ENCODE data around the gene PEAR1.
A peak's percentile ranks its signal among the peaks of the same experiment; 100 is the strongest.

Gene PEAR1, protein sequence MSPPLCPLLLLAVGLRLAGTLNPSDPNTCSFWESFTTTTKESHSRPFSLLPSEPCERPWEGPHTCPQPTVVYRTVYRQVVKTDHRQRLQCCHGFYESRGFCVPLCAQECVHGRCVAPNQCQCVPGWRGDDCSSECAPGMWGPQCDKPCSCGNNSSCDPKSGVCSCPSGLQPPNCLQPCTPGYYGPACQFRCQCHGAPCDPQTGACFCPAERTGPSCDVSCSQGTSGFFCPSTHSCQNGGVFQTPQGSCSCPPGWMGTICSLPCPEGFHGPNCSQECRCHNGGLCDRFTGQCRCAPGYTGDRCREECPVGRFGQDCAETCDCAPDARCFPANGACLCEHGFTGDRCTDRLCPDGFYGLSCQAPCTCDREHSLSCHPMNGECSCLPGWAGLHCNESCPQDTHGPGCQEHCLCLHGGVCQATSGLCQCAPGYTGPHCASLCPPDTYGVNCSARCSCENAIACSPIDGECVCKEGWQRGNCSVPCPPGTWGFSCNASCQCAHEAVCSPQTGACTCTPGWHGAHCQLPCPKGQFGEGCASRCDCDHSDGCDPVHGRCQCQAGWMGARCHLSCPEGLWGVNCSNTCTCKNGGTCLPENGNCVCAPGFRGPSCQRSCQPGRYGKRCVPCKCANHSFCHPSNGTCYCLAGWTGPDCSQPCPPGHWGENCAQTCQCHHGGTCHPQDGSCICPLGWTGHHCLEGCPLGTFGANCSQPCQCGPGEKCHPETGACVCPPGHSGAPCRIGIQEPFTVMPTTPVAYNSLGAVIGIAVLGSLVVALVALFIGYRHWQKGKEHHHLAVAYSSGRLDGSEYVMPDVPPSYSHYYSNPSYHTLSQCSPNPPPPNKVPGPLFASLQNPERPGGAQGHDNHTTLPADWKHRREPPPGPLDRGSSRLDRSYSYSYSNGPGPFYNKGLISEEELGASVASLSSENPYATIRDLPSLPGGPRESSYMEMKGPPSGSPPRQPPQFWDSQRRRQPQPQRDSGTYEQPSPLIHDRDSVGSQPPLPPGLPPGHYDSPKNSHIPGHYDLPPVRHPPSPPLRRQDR

DNA sequence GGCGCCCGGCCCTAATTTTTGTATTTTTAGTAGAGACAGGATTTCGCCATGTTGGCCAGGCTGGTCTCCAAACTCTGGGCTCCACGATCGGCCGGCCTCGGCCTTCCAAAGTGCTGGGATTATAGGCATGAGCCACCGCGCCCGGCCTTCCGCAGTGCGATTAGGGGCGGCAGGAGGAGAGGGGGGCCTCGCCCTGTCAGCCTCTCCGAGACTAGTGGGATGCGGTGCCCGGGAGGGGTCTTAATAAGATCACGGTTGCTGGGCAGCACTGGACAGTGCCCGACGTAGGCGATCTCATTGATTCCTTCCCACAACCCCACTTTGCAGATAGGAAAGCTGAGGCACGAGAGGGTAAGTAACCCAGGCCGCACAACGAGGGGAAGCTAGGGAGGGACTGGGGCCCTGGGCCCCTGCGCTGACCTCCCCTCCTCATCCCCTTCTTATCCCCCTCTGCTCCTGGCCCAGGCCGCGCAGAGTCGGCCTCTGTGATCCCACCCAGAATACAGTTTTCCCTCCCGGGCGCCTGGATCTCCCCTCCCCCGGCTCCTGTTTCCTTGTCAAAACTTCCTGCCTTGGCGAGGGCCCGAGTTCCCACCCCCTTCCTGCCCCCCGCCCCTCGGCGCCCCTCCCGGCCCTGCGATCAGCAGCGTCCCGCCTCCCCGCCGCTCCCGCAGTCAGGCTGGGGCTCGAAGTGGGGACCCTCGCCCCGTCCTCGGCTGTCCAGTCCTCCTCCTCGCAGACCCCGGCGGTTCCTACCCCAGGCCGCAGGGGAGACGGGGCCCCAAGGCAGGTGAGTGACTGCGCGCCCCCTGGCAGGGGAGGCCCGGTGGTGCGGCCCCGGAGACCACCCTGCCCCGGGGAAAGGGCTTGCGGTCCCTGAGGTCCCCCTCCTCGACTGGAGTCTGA, at the start of gene PEAR1:
Gene PEAR1 (plus strand): TSS at position 671 of the 906 bp plus-strand sequence. CDS start 10,209 bp downstream, outside the sequence.
- peak; percentile 90 for DNase-seq

DNA sequence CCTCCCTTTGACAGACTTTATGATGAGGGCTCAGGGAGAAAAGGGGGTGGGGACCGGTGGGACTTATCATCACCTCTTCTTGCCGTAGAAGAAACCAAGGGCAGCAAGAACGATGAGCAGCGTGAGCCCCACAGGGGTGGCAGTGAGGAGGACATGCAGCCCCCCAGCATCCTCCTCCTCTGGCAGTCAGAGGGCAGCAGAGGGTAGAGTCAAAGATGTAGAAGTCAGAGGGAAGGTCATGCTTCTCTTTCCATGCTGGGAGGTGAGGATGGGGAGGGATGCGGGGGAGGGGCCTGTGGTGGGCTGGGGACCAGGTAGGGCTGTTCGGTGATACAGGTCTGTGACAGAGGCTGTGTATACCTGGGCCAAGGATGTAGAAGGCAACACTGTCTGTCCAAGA, 49.4 kb upstream of the PEAR1 start:
- no peak for DNase-seq

DNA sequence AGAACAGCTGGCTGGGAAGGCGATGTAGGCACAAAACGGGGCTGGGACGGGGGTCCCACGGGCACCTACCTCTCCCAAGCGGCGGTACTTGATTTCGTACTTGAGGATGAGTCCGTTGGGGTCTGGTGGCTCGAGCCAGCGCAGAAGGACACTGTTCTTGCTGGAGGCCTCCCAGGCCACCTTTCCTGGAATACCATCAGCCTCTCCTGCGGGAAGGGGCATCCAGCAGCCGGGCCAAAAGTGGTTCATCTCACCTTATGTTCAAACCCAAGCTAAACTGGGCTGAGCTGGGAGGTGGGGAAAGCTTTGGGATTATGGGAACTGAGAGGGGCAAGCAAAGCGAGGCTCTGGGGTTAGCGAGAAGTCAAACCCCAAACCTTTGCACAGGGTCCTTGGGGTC, 48.9 kb upstream of the PEAR1 start:
- DNase-seq, result no peak

DNA sequence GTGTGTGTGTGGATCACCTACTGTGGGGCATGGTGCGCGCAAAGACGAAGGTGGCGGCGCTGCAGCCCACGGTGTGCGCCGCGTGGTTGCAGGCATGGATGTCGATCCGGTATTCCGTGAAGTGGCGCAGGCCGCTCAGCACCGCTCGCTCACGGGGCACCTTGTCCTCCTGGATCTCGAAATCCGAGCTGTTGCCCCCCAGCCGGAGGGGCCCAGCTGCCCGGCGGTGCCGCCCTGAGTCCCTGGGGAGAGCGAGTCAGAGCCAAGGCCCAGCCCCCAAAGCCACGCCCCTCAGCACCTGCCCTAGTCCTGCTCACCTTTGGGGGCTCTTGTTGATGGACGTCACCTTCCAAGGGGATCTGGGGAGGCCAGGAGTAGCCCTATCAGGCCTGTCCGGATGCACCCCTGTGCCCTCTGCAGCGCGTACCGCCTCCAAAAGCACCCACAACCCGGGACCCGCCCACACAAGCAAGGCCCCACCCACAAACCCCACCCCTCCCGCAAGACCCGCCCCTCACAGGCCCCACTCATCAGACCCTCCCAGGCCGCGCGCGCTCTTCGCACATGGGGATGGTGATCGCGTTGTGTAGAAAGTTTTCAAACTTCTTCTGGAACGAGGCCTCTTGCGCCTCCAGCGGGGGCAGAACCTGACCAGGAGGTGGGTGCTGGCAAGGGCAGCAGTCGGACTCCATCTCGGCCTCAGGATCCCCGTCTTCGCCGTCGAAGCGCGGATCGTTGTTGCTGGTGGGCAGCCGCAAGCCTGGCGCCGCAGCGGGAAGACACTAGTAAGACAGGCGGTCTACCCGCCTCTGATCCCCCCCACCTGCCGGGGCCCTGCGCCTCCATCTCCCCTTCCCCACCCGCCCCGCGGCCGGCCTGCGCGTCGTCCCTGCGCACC, 48.2 kb upstream of the PEAR1 start:
- DNase-seq, result no peak

DNA sequence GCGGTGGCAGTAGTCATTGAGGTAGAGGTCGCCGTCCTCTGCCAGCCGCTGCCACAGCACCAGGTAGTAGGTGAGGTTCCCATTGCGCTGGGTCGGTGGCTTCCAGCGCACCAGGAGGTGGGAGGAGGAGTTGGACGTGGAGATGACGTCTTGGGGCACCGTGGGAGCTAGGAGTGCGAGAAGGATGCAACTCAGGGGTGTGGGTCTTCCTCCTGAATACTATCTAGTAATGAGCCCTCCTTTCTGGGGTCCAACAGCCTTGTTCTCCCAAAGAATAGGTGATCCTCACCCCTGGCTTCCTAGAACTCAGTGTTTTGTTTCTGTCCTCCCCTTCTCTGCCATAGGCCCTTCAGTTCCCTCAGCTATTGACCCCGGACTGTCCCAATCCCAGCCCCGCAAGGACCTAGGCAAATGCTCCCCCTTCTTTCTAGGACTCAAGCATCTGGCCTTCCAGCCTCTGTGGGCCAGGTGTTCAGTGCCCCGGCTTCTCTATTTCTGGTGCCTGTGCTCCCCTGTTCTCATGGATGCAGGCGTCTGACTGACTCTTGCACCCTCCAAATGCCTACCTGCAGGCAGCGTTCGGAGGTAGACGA, 47.5 kb upstream of the PEAR1 start:
- no peak for DNase-seq

DNA sequence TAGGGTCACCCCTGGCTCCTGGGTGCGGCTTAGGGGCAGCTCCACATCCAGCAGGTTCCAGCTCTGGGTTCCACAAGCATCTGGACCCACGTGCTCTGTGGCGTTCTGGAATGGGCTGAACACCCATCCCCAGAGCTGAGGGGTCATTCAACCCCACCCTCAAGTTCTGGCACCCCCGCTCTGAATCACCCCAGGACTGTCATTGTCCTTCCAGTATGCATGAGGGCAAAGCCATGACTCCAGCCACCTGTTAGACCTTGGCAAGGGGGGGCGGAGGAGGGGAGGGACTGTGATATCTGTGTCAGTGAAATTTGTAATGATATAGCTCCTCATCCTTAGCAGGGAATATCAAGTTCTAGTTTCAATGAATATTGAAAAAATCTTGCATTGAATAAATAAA, 46.9 kb upstream of the PEAR1 start:
- DNase-seq, result no peak

DNA sequence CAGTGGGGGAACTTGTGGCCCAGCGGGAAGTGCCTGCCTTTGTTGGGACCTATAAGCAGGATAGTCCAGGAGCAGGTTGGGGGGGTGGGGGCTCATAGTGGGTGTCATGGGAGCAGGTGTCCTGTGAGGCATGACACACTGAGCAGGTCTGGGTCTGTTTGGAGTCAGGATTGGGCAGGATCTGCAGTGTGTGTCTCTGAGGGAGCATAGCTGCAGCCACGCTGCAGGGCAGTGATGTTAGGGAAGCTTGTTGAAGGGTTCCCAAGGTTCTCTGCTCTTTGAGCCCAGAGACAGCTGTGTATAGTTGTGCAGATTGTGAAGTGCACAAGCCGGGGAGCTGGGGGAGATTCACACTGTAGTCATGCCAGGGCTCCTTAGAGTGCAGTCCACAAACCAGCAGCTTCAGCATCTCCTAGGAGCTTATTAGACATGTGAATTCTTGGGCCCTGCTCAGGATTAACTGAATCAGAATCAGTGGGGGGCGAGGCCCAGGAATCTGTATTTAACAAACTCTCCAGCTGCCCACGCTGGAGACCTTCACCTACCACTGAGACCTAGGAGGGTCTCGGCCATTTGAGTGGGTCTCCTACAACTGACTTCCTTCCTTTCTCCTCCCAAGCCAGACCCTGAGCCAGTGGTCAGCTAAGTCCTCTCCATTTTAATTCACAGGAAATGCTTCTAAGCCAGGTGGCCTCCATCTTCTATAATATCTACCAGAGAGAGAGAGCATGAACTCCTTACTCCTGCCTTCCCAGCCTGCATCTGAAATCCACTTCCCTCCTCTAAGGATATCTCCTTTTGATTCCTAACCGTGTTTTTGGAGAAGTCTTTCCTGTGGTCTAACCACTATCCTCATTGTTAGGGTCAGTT, 45.7 kb upstream of the PEAR1 start:
- DNase-seq, result no peak

DNA sequence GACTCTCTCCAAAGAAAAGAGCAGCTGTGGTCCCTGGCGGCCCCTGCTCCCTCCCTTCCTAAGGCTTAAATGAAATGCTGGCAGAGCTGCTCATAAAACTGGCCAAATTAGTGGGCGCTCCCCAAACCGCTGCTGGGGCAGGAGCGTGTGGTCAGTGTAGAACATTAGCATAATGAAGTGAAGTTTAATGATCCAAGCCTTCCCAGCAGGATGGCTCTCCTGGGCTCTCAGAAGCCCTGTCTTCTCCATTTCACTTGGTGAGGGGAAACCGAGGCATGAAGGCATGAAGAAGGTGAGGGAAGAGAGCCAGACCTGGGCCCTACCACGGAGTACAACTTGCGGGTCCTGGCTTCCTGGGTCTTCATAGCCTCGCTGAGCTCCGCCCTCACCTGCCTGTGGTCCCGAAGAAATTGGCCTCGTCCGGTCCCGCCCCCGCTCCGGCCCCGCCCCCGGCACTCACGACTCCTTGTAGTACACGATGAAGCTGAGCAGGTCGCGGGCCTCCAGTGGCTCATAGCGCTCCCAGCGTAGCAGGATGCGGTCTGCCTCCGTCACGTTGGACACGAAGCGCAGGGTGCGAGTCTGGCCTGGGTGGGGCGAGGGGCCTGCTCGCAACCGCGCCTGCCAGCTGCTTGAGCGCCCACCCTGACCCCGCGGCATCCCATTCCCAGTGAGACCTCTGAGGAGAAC, 44.9 kb upstream of the PEAR1 start:
- no peak for DNase-seq

DNA sequence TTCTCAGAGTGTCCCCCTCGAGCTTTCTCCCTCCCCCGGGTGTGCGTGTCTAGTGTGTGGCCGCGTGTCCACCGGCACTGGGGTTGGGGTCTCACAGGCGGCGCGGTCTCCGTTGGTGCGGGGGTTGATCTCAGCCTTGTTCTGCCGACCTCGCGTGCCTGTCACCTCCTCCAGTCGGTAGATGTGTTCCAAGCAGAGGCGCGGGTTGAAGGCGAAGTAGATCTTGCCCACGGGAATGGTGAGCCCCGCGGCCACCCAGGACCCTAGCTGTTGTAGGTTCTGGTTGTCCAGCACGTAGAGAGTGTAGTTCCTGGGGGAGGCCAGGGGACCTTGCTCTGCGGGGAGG, 44.4 kb upstream of the PEAR1 start:
- no peak for DNase-seq

DNA sequence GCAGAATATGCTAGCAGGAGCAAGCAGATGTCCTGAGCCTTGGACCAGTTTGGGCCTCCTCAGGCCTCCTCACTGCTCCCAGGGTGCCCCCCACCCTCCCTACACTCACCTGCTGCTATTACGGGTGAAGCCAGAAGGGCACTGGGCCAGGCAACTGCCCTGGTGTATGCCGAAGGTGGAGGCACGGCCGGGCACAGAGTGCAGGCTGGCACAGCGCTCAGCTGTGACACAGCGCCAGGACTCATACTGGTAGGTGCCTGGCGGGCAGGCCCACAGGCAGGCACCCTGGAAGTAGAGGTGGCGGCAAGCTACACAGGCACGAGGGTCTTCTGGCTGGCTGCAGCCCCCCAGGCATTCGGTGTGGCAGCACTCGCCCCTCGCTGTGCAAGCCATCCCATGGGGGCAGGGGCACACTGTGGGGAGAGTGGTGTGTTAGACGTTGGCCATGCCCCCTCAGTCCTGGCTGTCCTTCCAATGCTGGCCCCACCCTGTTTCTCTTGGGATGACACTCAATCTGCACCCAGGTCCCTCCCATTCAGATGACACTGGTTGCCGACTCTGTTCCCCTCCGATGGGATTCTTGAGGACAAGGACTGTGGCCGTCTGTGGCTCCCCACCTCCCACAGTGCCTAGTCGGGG, 41.6 kb upstream of the PEAR1 start:
- DNase-seq, result no peak

DNA sequence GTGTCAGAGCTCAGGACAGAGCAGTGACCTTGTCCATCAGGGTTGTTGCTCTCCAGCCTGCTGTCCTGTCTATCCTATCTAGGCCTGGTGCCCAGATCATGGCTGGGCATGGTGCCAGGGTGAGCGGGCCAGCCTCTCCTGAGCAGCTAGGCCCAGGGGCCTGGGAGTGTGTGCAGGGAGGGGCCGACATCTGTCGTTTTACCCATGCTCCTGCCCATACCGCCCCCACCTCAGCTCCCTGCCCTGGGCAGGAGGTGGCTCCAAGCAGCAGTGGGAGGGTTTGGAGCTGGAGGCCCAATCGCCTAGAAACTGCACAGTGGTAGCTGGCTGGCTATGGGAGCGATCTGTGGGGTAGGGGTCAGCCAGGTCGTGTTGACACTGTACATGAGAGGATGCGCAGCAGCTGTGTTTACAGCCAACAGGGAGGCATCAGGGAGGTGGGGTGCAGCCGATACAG, 41.1 kb upstream of the PEAR1 start:
- peak; percentile 76 for DNase-seq

DNA sequence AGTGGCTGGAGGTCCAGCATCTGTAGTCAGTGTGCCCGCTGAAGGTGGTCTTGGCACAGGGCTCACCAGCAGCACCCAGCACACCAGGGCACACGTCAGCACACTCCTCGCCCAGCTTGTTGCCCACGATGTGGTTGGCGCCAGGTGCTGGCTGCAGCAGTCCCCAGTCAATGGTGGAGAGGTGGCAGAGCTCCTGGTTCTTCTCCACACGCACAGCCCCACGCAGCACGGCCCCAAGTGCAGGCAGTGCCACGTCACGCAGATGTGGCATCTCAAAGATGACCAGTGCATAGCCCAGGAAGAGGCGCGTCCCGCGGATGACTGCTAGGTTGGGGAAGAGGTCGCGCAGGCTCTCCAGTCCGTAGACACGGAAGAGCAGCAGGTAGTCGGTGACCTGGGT, 39.8 kb upstream of the PEAR1 start:
- DNase-seq, result no peak

DNA sequence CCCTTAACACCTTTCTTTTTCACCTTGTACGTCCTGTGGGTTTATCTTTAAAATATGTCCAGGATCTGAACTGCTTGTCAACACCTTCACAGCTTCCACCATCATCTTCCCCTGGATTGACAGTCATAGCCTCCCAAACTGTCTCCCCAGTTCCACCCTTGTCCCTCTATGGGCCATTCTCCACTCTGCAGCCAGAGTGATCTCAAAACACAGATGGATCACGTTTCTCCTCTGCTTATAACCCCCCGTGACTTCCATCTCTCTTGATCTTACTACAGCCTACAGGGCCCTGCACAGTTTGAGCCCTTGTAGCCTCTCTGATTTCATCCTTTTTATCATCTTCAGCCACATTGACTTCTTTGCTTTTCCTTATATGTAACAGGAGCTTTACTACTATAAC, 38.9 kb upstream of the PEAR1 start:
- no peak for DNase-seq

DNA sequence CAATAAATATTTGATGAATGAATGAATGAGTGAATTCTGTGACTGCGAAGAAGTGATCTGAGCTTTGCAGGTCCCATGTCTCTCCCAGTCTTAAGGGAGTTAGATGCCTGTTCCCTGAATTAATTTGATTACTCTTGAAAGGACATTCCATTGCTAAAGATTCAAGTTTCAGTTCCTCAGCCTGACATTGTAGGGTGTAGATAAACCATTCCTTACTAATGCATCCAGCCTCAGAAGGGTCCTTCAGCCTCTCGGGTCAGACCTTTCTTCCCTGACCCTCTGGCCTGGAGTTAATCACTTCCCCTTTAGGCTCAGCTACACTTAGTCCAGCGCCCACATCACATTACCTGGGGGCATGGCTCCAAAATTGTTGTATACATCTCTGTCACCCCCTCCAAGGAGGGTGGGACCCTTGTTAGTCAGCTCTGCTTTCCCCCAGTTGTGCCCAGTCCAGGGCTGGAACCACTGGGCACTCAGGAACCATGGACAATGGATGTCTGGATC, 37.2 kb upstream of the PEAR1 start:
- no peak for DNase-seq

DNA sequence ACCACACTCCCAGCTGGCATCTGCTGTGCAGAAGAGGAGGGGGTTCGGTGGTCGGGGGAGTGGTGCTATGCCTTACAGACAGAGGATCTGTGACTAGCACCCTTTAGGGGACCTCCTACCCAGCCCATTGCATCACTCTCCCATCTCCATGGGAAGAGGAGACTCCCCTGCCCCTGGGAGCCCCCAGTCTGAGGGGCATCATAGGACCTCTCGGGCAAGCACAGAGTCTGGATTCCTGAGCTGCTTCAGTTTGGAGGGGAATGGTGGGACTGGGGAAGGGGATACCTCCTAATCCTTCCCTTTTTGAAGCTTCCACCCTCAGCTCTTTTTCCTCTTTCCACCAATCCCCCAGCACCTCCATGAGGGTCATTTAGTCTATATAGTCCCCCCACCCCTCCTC, 36.0 kb upstream of the PEAR1 start:
- DNase-seq, result no peak

DNA sequence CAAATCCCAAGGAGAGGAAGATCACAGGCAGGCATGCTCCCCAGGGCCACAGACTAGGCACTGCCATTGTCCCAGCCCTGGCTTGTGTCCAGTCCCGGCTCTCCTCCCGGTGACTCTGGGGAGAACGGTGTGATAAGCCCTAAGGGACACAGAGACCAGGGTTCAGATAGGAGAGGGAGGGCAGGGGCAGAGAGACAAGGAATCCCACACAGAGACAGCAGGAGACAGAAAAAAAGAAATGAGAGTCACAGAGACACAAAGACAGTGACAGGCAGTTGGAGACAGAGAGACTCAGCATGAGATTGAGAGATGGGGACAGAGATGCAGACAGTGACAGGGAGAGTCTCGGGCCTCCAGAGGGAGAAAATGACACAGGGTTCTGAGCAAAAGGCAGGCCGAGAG, 35.0 kb upstream of the PEAR1 start:
- no peak for DNase-seq

DNA sequence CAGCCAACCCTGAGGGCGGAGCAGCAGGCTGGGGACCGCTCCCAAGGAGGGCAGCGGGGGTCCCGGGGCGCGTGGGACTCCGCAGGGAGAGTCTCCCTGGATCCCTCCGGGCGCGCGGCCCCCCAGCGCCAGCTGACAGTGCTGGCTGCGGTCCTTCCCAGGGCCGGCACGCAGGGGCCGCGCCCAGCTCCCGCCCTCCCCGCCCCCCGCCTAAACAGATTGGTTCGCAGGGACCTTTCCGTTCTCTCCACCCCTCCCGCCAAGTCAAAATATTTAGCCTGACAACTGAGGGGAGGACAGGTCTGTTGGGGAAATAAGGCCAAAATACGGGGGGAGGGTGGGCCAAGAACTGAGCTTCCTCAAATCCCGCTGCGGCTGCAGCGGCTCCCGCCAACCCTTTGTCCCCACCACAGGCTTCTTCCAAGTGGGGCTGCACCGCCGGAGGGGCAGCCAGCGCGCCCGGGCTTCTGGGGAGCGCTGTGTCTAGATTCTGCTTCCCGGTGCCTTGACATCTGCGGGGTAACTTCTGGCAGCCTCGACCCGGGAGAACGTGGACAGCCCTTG, 34.5 kb upstream of the PEAR1 start, which contains the start of gene INSRR:
Gene INSRR (minus strand): TSS at position 159 of the 564 bp plus-strand sequence. CDS start 496 bp downstream, outside the sequence.
- peak; percentile 44 for DNase-seq

DNA sequence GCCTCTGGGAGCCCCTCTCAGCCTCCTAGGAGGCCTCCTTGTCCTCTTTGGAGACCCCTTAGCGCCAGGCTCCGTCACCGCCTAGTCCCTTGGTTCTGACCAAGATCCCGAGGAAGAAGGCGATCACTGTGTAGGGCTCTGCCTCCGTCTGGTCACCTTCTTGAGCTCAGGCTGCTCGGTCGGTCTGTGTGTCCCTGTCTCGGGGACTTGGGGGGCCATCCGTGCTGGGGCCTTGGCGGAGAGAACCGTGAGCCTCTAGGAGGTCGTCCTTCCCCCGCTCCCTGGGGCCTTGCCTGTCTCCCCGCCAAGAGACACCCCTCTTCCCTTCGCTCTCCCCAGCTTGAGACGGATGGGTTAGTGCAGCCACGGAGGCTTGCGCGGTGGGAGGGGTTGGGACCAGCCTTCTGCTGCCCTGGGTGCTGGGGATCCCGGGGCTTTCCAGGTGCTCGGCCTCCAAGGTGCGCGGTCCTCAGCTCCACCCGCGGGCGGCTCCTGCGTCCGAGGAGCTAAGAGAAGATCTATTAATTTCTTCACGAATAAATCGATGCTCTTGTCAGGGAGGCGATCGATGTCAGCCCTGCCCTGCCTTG, 33.9 kb upstream of the PEAR1 start:
- no peak for DNase-seq

Data from right hindlimb (tissue), 1 donor.